GM18505 (cell line): ENCODE measurements around the gene RECQL5.

Experiments
- ATAC-seq: cut with Tn5 transposase; IDR thresholded peaks from one replicate; pipeline ENCODE4 v1.9.1; 2021; ENCODE audit not compliant: unreplicated experiment
- POLR2A ChIP-seq: IDR thresholded peaks from 4 replicates; pipeline ENCODE4 v1.6.1; 2011; ENCODE audit warnings: borderline replicate concordance; ENCODE audit not compliant: insufficient read depth, insufficient read length; ENCODE audit errors: extremely low read depth

Gene RECQL5

DNA sequence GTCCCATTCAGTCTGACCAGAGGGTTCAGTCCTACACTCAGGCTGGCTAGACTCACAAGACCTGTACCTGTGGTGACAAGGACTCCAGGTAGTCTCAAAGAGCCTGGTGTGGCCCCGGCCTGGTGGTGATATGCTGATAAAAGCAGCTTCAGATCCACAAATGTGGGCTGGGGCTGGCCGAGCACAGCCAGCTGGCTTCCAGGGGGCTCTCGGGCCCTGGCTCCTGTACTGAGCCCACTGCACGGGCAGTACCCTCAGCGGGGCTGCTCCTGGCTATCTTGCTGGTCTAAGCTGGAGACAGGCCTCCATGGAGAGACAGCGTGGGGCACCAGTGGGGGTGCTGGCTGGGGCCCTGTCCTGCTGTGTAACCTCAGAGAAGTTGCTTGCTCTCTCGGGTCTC, 29.4 kb downstream of the RECQL5 start:
- ATAC-seq, result no peak
- no peak for TF ChIP-seq POLR2A

GRCh38 chr17:75637143-75637538, 29.8 kb downstream of the RECQL5 start:
- no peak for TF ChIP-seq POLR2A
- ATAC-seq, result no peak

DNA sequence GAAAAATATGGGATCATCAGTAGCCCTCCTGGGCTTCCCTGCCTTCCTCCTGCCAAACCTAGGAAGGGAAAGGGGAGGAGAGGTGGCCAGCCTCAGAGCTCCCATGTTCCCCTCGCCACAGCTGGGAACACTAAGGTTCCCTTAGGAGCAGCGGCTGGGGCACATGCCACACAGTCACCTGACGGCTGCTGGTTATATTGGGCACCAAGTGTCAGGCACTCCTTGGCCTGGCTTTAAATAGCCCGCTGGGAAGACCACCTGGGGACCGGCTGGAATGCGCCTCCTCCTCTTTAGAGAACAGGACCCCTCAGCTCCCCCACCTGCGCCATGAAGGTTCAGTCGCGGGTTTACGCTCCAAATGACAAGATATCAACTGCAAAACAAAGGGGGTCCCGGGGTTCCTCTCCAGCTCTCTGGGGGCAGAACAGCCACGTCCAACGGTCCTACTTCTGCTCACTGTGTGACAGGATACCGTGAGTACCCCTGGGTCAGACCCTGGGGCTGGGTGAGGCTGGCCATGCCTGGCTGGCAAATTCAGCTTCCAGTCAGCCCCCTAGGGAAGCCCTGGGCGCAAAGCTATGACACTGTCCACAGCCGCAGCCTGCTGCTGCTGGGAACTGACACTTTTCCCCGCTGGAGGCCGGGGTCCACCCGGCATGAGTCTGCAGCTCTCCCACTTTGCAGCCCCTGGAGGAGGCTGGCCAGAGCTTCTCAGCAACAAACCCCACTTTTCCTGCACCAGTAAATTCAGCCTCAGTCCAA, 30.4 kb downstream of the RECQL5 start:
- no peak for ATAC-seq
- TF ChIP-seq POLR2A, result no peak

- no peak for TF ChIP-seq POLR2A
- ATAC-seq, result no peak
Observed at GRCh38 chr17:75635610-75636202, 31.2 kb downstream of the RECQL5 start.

GRCh38 chr17:75634754-75635609, 32.0 kb downstream of the RECQL5 start:
- no peak for TF ChIP-seq POLR2A
- ATAC-seq, result no peak

DNA sequence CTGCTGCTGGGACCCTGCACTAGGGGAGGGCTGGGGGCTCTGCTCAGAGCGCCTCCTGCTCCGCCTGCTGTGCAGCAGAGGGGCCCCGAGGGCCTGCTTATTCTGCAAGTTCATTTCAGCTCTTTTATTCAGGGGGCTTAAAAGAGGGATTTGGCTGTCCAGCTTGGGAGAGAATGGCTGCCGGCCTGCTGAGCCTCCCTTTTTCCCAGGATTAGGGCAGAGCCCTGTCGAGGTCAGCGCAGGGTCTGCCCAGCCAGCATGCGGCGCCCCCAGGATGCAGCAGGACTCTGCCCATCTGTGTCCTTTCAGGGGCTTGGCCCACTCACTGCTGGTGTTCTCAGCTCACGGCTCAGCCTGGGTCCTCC, 32.6 kb downstream of the RECQL5 start:
- no peak for TF ChIP-seq POLR2A
- ATAC-seq, result no peak

- no peak for ATAC-seq
- TF ChIP-seq POLR2A, result no peak
Observed at GRCh38 chr17:75633486-75634375, 33.2 kb downstream of the RECQL5 start.

DNA sequence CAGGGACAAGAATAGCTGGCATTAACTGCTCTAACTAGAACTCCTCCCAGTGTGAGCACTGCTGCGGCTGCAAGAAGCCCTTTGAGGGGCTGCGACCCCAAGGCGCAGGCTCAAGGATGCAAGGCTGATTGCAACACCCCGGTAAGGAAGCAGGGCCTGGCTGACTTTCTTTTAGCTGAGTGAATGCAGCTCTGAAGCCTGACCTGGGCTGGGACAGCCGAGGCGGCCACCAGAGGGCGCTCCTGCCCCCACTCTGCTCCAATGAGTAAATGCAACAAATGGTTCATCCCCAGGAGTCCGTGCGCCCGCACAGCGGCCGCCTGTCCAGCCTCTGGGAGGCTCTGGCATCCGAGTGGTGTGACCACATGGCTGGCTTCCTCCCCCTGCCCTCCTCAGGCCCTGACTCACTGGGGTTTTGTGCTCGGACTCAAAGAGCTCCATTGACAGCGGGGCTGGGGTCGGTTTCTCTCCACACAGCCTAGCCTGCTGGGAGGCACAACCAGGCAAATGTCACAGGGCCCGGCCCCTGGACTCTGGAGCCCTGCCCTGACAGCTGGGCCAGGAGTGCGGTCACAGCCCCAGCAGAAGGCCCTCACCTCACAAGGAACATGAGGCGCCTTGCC, 34.0 kb downstream of the RECQL5 start, which contains the start of gene SMIM5:
TSS of gene SMIM5 (plus strand) at position 572 of the 623 bp plus-strand sequence. CDS start 6,768 bp downstream, outside the sequence.
- no peak for ATAC-seq
- TF ChIP-seq POLR2A, result no peak

DNA sequence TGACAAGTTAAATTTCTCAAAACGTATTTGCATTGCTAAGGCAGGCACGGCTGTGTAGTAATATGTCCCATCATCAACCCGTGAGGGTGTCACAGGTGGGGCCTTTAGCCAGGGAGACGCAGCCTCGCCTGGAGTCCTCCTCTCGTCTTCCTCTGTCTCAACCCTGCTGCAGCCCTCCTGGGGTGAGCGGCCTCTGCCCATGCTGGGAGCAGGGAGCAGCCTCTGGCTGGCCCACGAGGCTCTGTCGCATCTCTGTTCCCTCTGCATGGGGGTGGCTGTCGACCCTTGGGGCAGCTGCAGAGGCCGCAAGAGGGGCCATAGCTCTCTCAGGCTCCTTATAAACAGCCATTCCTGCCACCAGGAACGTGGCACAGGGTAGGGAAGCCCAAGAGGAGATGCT, 34.5 kb downstream of the RECQL5 start:
- no peak for TF ChIP-seq POLR2A
- no peak for ATAC-seq

- no peak for TF ChIP-seq POLR2A
- ATAC-seq, result no peak
Observed at GRCh38 chr17:75631353-75631752, 35.6 kb downstream of the RECQL5 start.

DNA sequence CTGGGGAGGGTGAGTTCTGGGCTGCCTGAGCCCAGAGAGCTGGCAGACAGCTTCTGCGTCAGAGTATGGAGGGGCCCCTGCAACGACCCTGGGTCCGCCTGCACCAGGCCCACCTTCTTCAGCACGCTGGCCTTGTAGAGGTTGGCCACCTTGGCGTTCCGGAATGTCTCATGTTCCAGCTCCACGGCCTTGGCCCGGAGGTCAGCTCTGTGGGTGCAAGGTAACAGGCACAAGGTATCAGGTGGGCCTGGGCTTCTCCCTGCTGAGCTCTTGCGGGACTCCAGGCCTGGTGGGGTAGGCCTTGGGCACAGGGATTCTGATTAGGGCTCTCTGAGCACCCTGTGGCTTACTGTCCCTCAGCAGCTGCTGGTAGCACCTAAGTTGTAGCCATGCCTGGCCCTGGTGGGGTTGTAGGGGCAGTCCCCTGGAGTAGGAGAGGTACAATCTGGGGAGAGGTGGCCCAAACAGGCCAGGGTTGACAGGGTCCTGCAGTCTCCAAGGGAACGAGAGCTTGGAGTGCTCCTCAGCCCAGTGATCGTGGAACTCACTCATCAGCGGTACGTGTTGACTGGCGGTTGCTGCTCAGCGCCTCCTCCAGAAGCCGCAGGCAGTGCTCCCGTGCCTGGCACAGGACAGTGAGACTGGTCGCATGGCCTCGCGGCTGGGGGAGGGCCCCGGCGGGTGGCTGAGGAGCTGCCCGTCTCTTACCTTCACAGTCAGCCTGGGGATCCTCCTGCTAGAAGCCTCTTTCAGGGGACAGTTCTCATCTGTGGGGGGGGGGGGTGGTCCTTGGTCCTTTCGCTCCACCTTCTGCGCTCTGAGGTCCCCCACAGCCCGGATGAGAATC, 36.7 kb downstream of the RECQL5 start:
- TF ChIP-seq POLR2A, result no peak
- no peak for ATAC-seq
